ENCODE results near the gene LCN1.
"Not testable (repeated sequence)": the region's sequence is repeated elsewhere in the genome, so short reads cannot be mapped to it uniquely, and the experiment has no call there.

LCN1 gene

DNA sequence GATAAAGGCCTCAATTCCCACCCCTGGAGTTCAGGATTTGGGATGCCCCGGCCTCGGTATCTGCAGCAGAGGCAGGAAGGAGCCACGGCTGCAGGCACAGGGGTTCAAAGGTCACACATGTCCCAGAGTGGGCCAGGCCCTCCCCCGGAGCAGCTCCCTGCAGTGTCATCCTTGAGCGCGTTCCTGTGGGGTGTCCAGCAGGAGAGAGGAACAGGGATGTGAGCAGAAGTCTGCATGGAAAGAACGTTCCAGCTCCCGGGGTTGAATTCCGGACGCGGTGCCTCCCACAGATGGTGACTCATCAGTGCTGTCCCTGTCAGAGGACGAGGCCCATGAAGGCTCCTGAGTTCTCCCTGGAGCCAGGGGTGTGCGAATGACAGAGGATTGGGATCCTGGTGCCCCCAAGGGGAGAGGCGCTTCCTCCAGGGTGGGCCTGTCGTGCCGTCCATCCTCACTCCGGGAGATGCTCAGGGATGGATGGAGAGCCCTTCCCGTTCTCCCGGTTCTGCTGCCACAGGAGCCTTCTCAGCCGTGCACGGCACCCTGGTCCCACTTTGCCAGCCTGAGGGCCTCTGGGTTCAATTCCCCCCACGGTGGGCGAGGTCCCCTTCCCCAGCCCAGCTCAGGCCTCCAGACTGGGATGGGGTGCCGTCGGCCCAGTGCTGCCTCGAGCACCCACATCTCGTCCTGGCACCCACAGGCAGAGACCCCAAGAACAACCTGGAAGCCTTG lies 3.1 kb downstream of the LCN1 start:
- DNase-seq = no peak

DNA sequence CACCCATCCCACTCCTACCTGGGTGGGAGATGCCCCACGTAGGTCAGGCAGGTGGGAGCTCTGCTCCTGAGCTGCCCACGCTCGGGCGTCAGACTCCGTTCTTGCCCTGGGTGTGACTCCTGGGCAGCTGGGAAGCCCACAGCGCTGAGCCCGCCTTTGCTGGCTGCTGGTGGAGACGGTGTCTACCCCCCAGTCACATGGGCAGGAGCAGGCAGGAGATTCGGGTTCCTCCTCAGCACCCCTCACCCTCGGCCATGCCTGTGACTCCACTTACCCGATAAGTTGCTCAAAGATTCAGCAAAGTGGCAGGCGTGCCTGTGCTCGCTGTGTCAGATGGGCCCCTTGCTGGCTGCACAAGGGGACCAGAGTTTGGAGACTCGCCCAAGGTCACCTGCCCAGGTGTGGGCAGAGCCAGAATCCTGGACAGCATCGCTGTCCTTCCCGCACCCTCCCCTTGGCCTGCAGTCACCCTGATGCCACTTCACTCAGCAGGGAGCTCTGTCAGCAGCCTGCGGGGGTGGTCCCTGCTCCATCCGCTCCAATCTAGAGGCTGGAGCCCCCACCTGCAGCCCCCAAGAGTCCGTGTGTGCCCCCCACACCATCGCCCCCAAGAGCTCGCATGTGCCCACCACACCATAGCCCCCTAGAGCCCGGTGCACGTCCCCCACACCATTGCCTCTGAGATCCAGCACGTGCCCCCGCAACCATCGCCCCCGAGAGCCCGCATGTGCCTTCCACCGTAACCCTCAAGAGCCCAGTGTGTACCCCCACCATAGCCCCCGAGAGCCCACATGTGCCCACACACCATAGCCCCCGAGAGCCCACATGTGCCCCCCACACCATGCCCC lies 4.2 kb downstream of the LCN1 start:
- DNase-seq = no peak

DNA sequence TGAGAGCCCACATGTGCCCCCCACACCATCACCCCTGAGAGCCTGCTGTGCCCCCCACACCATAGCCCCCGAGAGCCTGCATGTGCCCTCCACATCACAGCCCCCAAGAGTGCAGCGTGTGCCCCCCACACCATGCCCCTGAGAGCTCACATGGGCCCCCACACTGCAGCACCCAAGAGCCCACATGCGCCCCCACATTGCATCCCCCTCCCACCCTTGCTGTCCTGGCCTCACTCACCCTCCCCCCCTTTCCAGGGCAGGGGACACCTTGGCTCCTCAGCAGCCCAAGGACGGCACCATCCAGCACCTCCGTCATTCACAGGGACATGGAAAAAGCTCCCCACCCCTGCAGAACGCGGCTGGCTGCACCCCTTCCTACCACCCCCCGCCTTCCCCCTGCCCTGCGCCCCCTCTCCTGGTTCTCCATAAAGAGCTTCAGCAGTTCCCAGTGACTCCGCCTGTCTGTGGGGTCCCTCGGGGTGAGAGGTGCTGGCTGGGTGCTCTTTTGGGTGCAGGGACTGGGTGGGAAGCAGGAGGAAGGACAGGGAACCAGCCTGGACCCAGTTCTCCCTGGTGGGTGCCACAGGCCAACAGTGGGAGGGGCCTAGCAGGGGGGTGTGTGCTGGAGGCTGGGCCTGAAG lies 5.0 kb downstream of the LCN1 start:
- DNase-seq = no peak

DNA sequence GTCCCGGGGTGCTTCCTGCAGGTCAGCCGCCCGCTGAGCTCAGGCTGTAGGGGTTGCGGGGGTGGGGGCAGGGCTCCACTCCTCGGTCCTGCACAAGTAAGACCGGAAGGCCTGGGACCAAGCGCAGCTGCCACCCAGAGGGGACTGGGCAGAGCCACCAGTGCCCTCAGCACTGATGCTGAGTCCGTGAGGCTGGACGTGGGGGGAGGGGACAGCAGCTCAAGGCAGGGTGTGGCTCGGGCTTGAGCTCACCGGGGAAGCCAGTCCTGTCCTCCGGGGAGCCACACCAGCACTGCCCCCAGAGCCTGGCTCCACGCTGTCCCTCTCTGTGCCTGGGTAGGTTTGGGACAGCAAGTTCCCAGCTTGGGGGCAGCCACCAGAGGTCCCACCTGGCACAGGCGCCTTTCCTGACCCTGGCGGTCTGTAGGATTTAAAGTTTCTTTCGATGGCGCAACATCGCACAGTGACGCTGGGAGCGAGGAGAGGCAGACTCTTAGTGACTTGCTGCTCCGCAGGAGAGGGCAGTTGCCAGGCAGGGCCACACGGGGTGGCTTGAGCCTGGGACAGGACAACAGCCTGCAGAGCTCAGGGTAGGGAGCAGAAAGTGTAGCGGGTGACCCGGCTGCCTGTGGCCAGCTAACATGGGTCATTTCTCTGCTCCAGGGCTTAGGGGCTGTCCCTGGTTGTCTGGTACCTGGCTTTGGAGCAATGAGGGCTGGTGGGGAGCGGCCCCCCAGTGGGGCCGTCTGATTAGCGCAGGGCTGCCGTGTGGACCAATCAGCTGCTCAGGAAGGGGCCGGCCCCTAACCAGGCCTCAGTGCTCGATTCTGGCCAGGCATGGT lies 5.7 kb downstream of the LCN1 start:
- no peak for DNase-seq

DNA sequence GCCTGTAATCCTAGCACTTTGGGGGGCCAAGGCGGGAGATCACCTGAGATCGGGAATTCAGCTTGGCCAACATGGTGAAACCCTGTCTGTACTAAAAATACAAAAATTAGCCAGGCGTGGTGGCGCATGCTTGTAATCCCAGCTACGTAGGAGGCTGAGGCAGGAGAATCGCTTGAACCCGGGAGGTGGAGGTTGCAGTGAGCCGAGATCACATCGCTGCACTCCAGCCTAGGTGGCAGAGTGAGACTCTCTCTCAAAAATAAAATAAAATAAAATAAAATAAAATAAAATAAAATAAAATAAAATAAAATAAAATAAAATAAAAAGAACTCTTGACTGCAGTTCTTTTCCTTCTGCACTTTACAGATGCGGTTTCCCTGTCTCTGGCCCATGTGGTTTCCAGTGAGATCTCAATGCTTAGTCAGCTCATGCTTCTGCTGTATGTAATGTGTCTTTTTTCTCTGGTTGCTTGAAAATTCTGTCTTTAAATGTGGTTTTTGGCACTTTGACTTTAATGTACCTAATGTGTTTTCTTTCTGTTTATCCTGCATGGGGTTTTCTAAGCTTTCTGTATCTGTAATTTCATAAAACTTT lies 7.7 kb downstream of the LCN1 start:
- not testable (repeated sequence) for DNase-seq

DNA sequence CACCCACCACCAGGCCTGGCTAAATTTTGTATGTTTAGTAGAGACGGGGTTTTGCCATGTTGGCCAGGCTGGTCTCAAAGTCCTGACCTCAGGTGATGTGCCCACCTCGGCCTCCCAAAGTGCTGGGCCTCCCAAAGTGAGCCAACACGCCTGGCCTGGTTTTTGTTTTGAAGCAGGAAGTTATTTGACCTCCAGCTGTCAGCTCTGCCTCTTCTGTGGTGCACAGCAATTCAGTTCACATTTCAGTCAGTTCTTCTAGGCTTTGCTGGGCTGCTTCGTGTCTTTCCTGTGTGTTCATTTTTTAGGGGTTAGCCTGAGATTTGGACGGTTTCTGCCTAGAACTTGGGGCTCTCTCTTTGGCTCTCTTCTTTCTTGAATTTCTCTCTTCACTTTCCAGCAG lies 8.9 kb downstream of the LCN1 start:
- no peak for DNase-seq

DNA sequence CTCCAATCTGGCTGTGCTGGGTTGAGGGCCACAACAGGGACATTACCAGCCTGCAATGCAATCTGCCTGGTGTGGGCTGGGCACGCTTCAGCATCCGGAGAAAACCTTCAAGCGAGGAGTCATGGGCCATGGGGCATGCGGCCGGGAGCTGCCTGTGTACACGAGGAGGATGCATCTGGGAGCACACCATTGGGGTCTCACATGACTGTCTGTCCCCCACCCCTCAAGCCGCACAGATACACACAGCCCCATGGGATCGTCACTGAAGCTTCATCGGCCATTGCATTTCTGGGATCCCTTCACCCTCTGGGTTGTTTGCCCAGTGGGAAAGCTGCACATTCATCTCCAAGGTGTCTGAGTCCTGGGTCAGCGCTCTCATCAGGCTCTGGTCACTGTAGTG lies 9.9 kb downstream of the LCN1 start:
- DNase-seq = no peak

DNA sequence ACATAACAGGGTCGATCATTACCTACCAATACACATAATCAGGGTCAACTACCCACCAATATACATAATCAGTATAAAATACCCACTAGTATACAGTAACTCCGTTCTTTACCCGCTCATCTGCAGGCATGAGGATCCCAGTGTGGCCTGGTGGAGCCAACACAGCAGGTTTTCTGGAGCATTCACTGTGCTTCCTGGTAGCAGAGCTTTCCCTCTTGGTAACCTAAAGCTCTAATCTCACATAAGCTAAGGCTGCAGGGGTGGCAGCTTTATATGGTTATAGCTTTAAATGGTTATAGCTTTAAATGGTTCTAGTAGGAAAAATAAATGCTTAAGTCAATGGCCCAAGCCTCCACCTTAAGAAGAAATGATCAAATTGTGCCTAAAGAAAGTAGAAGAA lies 11.9 kb downstream of the LCN1 start:
- DNase-seq = no peak

DNA sequence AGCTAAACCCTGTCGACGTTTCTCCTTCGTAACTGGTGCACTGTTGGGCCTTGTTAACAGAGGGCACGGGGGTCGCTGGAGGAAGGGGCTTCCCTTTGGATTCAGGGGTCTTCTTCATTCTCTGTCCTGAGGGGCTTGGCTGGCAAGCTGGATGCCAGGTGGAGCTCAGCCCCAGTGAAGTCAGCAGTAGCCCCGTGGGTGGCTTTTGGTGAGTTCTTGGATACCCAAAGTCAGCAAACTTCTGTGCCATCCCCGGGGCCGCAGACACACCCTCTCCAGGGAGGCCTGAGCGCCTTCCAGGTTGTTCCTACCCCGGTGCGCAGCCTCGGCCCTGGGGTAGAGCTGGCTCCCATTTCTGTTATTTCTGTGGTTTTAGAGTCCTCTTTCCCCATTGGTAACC lies 12.4 kb downstream of the LCN1 start:
- no peak for DNase-seq

DNA sequence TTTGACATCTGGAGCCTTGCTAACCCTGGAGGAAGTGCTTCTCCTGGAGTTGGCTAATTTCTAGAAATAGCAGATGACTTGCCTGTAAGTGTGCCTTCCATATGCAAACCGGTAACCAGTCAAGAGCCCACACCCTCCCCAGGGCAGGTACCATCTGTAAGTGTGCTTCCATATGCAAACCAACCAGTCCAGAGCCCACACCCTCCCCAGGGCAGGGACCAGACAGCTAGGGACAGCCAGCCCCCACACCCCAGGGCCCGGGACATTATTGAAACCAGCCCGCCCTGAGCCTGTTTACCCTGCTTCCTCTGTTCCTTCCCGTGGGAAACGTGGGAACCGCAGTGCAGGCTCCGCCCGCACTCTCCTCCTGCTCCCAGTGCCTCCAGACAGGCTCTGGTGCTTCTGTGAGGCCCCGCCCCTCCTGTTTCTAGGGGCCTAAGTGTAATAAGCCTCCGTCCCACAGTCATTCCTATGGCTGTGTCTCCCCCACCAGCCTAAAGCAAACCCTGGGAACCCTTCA lies 13.0 kb downstream of the LCN1 start:
- not testable (repeated sequence) for DNase-seq

DNA sequence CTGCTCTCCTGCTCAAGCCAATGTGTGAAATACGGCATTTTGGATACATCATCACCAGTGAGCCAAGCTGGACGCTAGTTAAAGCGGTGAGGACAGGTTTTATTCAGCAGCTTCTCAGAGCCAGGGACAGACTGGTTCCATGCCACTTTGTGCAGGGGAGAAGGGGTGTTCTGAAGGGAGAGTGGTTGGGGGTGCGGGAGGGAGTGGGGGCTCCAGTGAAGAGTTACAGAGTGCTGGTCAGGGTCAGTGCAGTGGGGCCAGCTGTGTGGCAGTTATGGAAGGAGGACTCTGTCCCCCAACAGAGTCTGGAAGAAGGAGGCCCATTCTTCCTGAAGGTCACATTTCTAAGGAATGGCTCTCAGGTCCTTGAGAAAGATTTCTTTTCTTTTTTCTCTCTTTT lies 13.6 kb downstream of the LCN1 start:
- DNase-seq = not testable (repeated sequence)

DNA sequence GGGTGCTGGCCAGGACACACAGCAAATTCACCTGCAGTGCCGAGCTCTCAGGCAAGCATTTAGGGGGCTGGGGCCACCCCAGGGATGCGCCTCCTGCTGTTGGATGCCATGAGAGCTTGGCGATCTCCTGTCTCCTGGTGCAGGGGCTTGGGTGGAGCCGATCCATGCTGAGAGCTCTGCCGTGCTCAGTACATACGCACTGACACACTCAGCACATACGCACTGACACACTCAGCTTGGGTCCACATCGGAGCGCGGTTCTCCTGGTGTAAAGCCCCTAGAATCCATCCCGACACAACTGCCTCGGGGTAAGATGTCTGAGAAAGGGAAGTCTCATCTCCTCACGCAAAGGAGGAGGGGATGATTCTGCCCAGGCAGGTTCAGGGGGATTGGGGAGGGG lies 14.4 kb downstream of the LCN1 start:
- DNase-seq = not testable (repeated sequence)

DNA sequence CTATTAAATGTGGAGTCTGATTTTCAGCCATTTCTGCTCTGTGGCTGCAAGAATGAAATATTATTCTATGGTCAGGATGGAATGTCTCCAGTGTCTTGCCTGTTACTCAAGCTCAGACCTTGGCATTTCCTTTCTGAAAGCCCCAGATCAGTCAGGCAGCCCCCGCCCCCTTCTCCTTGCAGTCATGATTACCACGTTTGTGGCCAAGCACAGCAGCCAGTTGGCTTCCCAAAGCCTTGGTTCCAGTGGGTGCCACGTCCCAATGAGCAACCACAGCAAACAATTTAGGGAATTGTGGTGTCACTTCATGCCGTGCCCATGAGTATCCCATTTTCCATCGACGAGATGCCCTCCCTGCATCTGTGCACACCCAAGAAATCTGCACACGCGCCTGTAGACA lies 15.0 kb downstream of the LCN1 start:
- no peak for DNase-seq

DNA sequence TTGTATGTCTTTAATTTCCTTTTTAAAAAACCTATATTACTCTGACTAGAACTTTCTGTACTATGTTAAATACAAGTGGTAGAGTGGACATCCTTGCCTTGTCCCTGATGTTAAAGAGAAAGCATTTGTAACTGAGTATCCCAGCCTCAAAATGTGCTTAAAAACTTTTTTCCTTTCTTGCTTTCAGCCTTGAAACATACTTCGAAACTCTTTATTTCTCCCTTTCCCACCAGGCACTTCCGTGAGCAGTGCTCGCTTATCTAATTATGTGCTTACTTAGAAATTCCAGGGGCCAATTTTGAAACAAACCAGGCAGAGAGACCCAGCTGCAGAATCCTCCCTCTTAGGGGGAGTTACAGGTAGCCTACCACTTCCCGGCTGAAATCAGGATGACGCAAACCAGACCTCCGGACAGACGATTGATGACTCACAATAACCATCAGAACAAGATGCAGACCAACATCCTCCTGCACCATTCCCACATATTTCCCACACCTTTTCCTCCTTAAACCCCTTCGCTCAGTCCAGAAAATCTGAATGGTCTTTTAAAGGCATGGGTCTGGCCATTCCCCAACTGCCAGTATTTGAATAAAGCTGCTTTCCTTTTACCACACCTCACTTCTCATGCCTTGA lies 22.1 kb downstream of the LCN1 start:
- DNase-seq = not testable (repeated sequence)

DNA sequence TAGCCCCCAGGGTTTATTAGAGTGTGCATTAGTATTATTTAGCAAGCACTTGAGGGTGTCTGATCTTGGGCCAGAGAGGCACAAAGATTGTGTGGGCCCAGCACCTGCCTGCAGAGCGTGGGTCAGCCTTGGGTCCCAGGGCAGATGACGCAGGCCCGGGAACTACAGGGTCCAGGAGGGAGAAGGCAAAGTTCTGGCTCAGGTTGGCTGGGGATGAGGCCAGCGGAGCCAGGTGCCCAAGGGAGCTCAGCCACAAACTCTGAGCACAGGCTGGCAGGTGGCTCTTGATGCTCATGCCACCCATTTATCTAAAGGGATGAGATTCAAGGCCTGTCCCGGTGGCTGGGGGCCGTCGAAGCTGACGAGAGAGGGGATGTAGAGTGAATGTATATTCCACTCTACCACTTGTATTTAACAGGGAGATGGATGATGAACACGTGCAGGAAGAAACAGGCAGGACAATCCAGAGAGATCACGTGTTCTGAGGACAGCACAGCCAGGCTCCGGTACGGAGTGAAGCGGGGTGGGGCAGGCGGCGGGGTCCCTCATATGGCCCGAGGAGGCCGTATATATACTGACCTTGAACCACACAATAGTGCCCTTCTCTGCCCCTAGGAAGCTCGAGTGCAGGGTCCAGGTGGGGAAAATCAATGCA lies 23.9 kb downstream of the LCN1 start:
- no peak for DNase-seq

DNA sequence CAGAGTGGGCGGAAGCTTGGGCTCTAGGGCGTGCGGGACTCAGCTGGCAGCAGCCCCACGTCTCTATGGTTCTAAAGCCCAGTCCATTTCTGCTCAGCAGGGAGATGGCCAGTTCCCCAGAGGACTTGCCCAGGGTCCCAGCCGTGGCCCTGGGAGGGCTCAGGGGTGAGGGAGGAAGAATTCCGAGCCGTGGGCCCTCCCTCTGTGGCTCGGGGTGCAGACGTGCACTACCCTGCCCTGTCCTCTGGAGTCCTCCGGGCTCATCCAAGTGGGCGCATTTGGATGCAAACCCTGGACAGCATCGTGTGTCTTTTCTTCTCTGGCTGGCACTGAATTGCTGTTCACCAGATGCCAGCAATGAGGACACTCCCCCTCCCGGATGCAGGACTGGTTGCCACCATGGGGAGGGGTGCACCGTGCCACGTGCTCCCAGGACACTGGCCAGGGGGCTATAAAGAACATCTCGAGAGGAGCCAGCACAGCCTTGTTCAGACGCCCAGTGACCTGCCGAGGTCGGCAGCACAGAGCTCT lies 24.5 kb downstream of the LCN1 start, which contains the start of gene OBP2A:
Gene OBP2A (plus strand): TSS at position 481 of the 531 bp plus-strand sequence. CDS start 55 bp downstream, outside the sequence.
- not testable (repeated sequence) for DNase-seq

DNA sequence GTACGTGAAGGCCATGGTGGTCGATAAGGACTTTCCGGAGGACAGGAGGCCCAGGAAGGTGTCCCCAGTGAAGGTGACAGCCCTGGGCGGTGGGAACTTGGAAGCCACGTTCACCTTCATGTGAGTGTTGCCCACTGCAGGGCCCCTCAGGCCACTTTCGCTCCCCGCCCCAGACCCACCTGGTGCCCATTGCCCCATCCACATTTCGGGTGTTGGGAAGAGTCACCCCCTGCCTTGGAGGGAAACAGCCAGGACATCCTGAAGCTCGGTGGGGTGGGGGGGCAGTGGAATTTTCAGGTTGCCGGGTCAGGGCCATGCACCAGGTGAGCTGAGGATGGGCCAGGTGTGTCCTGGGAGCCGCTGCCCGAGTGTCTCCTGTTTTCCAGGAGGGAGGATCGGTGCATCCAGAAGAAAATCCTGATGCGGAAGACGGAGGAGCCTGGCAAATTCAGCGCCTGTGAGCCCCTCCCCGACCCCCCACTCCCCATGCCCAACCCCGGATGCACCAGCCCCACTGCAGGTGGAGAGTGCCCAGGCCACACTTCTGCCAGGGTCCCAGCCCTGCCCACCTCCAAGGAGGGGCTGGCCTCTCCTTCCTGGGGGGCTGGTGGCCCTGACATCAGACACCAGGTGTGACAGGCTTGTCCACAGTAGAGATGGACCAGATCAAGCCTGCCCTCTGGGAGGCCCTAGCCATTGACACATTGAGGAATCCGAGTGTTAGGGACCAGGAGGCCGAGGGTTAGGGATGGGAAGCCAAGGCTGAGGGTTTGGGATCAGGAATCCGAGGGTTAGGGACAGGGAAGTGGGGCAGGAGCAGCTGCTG lies 25.8 kb downstream of the LCN1 start:
- not testable (repeated sequence) for DNase-seq

DNA sequence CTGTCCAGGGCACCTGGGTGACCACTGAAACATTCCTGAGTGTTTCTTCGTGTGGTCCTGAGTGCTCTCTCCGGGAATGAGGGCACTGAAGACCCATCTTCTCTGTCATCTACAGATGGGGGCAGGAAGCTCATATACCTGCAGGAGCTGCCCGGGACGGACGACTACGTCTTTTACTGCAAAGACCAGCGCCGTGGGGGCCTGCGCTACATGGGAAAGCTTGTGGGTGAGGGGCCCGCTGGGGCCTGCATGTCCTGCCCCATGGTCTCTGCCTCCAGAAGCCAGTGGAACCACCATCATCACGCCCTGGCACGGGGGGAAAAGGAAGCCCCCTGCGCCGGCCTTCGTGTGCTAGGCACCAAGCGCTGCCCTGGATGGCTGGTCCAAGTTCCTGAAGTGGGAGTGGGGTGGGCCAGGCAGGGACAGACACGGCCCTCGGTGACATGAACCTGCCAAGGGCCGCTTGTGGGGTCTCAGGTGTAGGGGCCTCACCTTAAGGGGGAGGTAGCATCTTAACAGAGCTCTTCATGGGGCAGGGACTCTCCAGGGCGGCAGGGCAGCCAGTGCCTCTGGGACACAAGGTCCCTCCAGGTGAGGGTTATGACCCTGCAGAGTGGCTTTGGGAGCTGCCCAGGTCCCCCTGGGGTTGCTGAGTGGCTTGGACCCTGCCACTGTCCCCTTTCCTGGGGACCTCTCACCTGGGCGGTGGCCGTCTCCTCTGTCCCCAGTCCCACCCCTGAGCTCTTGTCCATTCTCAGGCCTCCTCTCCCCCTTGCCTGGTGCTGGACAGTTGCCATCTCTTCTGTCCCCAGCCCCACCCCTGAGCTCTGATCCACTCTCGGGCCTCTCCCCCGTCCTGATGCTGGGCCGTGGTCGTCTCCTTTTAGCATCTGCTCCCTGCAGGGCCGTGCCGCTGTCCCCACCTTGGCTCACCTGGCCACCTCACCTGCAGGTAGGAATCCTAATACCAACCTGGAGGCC lies 26.8 kb downstream of the LCN1 start:
- DNase-seq = no peak
